HL-60 (cell line): ENCODE measurements around the gene TCF25.
A peak's percentile ranks its signal among the peaks of the same experiment; 100 is the strongest.
"Not testable (repeated sequence)": the region's sequence is repeated elsewhere in the genome, so short reads cannot be mapped to it uniquely, and the experiment has no call there.

Experiments used
- DNase-seq, 2 experiments: peaks; one replicate each; pipeline ENCODE4 v3.0.0-alpha.2; 2010 to 2020; ENCODE audit warnings: low read depth in 1 of 2, low spot score in 1 of 2
- H3K27ac ChIP-seq: fragments of 250-450 bp; sonication (Bioruptor Pico); replicated peaks from 2 replicates; pipeline ENCODE4 v1.5.1; 2020; ENCODE audit warnings: mild to moderate bottlenecking, moderate library complexity
- H3K27me3 ChIP-seq: fragments of 250-450 bp; sonication (Bioruptor Pico); 2 replicates; pipeline ENCODE4 v1.5.1; 2021; ENCODE audit warnings: mild to moderate bottlenecking, moderate library complexity; ENCODE audit not compliant: insufficient read depth, poor library complexity, severe bottlenecking
- H3K4me3 ChIP-seq: replicated peaks from 2 replicates; pipeline ENCODE4 v1.5.1; 2011; ENCODE audit warnings: mild to moderate bottlenecking, control low read depth, low read length; ENCODE audit not compliant: insufficient read depth
- CTCF ChIP-seq: IDR thresholded peaks from one replicate; pipeline ENCODE4 v1.5.1; 2011; ENCODE audit warnings: low read length, control low read depth, inconsistent platforms; ENCODE audit not compliant: insufficient read depth
- GABPA ChIP-seq: IDR thresholded peaks from 2 replicates; pipeline ENCODE4 v1.6.1; 2012; ENCODE audit warnings: low read depth
- POLR2AphosphoS5 ChIP-seq: IDR thresholded peaks from 2 replicates; pipeline ENCODE4 v1.6.1; 2012; ENCODE audit warnings: low read depth
- REST ChIP-seq: IDR thresholded peaks from 2 replicates; pipeline ENCODE4 v1.6.1; 2012; ENCODE audit warnings: low read depth; ENCODE audit not compliant: insufficient replicate concordance
- SPI1 ChIP-seq: IDR thresholded peaks from 2 replicates; pipeline ENCODE4 v1.6.1; 2012; ENCODE audit warnings: low read depth, mild to moderate bottlenecking, borderline replicate concordance
- long read RNA-seq: library from polyadenylated mRNA; unstranded; transcript quantifications from one replicate; pipeline ENCODE4 v2.0.0, GENCODE V29; 2020

The TCF25 gene, protein sequence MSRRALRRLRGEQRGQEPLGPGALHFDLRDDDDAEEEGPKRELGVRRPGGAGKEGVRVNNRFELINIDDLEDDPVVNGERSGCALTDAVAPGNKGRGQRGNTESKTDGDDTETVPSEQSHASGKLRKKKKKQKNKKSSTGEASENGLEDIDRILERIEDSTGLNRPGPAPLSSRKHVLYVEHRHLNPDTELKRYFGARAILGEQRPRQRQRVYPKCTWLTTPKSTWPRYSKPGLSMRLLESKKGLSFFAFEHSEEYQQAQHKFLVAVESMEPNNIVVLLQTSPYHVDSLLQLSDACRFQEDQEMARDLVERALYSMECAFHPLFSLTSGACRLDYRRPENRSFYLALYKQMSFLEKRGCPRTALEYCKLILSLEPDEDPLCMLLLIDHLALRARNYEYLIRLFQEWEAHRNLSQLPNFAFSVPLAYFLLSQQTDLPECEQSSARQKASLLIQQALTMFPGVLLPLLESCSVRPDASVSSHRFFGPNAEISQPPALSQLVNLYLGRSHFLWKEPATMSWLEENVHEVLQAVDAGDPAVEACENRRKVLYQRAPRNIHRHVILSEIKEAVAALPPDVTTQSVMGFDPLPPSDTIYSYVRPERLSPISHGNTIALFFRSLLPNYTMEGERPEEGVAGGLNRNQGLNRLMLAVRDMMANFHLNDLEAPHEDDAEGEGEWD
- long read RNA-seq, transcript TCF25-201 (18 exons, 2,233 nt) = major isoform, 60 of 119 reads
- long read RNA-seq, partial matches to known transcripts = 9 of 119 reads
- long read RNA-seq, other reads (novel, unspliced or antisense) = 50 of 119 reads

DNA sequence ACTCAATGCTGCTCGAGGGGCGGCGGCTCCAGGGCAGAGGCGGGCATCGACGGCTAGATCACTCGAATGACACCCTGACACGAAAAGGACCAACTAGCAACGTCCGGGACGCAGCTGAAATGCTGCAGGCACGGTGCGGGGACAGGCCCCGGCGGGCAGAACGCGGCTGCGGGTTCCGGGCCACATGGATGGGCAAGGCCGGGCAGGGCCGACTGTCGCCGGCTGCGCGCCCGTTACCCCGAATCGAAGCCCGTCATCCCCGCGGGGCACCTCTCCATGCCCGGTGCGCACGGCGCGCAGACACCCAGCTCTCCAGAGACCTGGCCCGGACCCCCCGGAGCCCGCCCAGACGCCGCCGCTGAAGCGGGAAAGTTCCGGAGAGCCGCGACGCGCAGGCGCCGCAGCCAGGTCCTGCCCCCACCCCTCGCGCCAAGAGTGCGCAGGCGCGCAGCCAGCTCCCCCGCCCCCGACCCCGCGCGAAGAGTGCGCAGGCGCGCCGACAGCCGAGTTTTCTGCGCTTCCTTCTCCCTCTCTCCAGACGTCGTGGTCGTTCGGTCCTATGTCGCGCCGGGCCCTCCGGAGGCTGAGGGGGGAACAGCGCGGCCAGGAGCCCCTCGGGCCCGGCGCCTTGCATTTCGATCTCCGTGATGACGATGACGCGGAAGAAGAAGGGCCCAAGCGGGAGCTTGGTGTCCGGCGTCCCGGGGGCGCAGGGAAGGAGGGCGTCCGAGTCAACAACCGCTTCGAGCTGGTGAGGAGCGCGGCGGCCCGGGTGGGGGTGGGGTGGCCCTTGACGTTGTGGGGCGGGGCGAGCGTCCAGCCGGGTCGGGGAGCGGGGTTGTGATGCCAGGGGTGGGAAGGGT, at the start of gene TCF25:
TCF25 (plus strand) TSS at position 484 of the 863 bp plus-strand sequence; CDS start at position 560, 76 bp downstream.
- TF ChIP-seq REST (peak; percentile 3), GABPA (no peak), CTCF (no peak), POLR2AphosphoS5 (peak; percentile 63; the same call in 1 of the 2 replicates), SPI1 (no peak)
- DNase-seq = peak; percentile 49 to 71

GRCh38 chr16:89823824-89824148, 49.6 kb upstream of the TCF25 start:
- not testable (repeated sequence) for H3K27ac ChIP-seq, DNase-seq, H3K4me3 ChIP-seq, H3K27me3 ChIP-seq

More for the DNA sequence above, at the start of gene TCF25:
- Histone ChIP-seq H3K27ac (peak within 1 kb of the TSS; percentile 99), H3K4me3 (peak within 1 kb of the TSS; percentile 52), H3K27me3 (no peaks in the 10 kb centered on the region)

GRCh38 chr16:89826531-89827382, 46.6 kb upstream of the TCF25 start:
- no peak for DNase-seq
- no peak overlapping the region for H3K27ac ChIP-seq
- no peaks in the 10 kb centered on the region for H3K27me3 ChIP-seq
- TF ChIP-seq GABPA = no peak
- no peak for TF ChIP-seq CTCF
- no peak for TF ChIP-seq POLR2AphosphoS5
- TF ChIP-seq REST = no peak
- TF ChIP-seq SPI1 = no peak
- no peak overlapping the region for H3K4me3 ChIP-seq
